ENCODE measurements around the gene REM2.

DNA sequence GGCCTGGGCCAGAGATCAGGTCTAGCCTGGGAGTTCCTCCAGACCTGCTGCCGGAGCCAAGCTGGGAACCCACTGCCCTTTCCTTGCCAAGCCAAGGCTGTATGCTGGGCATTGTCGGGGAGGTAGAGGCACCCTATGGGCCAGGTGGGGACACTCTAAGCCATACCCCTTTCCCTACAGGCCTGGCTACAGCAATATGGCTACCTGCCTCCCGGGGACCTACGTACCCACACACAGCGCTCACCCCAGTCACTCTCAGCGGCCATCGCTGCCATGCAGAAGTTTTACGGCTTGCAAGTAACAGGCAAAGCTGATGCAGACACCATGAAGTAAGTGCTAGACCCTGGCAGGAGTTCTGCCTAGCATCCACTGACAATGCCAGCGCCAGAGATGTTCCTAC is 41.7 kb upstream of the REM2 start:
- TF ChIP-seq, protein P1, sequence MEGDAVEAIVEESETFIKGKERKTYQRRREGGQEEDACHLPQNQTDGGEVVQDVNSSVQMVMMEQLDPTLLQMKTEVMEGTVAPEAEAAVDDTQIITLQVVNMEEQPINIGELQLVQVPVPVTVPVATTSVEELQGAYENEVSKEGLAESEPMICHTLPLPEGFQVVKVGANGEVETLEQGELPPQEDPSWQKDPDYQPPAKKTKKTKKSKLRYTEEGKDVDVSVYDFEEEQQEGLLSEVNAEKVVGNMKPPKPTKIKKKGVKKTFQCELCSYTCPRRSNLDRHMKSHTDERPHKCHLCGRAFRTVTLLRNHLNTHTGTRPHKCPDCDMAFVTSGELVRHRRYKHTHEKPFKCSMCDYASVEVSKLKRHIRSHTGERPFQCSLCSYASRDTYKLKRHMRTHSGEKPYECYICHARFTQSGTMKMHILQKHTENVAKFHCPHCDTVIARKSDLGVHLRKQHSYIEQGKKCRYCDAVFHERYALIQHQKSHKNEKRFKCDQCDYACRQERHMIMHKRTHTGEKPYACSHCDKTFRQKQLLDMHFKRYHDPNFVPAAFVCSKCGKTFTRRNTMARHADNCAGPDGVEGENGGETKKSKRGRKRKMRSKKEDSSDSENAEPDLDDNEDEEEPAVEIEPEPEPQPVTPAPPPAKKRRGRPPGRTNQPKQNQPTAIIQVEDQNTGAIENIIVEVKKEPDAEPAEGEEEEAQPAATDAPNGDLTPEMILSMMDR (IDR thresholded peaks at IDR 0.05; ENCODE audit: low read length), result no peak
- no peak for TF ChIP-seq EZH2 (optimal IDR thresholded peaks at IDR 0.05; ENCODE audit: low read depth, low read length)
